Prostate gland (tissue), 2 donors: ENCODE data around the gene MECR. TPM values are rescaled to one million over a fixed set of nuclear protein-coding genes. Genes with fewer than 3 reads are reported as not detected.

Source experiments
- DNase-seq: peaks from one replicate; pipeline ENCODE4 v3.0.0-alpha.2; 2019; ENCODE audit warnings: low spot score
- H3K27ac ChIP-seq, 2 donors: fragments of 200-600 bp; sonication (generic); 2 replicates each; pipeline ENCODE4 v1.5.1; 2017 to 2019
- H3K27me3 ChIP-seq: fragments of 200-600 bp; sonication (generic); replicated peaks from 2 replicates; pipeline ENCODE4 v1.5.1; 2019; ENCODE audit not compliant: insufficient read depth
- H3K36me3 ChIP-seq, 2 donors: fragments of 200-600 bp; sonication (generic); 1 replicate in 1 of 2; 2 replicates in 1 of 2; pipeline versions ENCODE4 v1.5.1 to v1.8.1; 2017 to 2019
- H3K4me1 ChIP-seq: fragments of 200-600 bp; sonication (generic); replicated peaks from 2 replicates; pipeline ENCODE4 v1.5.1; 2019
- H3K4me3 ChIP-seq, 2 donors: fragments of 200-600 bp; sonication (generic); 2 replicates each; pipeline ENCODE4 v1.5.1; 2017 to 2019
- H3K9me3 ChIP-seq: fragments of 200-600 bp; sonication (generic); 2 replicates; pipeline ENCODE4 v1.5.1; 2017
- POLR2A ChIP-seq: fragments of 450-650 bp; IDR thresholded peaks from one replicate; pipeline ENCODE4 v1.6.1; 2016; ENCODE audit warnings: antibody characterized with exemption, mild to moderate bottlenecking
- POLR2AphosphoS5 ChIP-seq: sonication (generic); formaldehyde crosslinking; IDR thresholded peaks from one replicate; pipeline ENCODE4 v1.6.1; 2017; ENCODE audit warnings: antibody characterized with exemption
- WGBS: methylation state at CpG from one replicate; pipeline ENCODE4 v1.1.5; 2018; 5-methylcytosine and 5-hydroxymethylcytosine counted together
- intact Hi-C: fragments of 100-400 bp; cut with DNase I; formaldehyde crosslinking; loops from one replicate; pipeline ENCODE4 v1.14.2; 2022
- total RNA-seq, 2 donors: library from RNA; depleted of rRNA; stranded (reverse); fragments of >200 nt; gene quantifications; one replicate each; pipeline ENCODE4 v1.1.0, GENCODE V29; 2016
- TF ChIP-seq, protein P1 (sequence below), 4 experiments: fragments of 200-600 bp in 2 of 4; fragments of 450-650 bp in 2 of 4; sonication (generic) in 2 of 4; IDR thresholded peaks; 1 replicate in 3 of 4; 2 replicates in 1 of 4; pipeline ENCODE4 v1.5.1; 2016 to 2019; ENCODE audit warnings: antibody characterized with exemption in 4 of 4, mild to moderate bottlenecking in 2 of 4, moderate library complexity in 2 of 4

Gene MECR, protein sequence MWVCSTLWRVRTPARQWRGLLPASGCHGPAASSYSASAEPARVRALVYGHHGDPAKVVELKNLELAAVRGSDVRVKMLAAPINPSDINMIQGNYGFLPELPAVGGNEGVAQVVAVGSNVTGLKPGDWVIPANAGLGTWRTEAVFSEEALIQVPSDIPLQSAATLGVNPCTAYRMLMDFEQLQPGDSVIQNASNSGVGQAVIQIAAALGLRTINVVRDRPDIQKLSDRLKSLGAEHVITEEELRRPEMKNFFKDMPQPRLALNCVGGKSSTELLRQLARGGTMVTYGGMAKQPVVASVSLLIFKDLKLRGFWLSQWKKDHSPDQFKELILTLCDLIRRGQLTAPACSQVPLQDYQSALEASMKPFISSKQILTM
- 10 to 100 TPM; 17.7 to 49.3 TPM for total RNA-seq

DNA sequence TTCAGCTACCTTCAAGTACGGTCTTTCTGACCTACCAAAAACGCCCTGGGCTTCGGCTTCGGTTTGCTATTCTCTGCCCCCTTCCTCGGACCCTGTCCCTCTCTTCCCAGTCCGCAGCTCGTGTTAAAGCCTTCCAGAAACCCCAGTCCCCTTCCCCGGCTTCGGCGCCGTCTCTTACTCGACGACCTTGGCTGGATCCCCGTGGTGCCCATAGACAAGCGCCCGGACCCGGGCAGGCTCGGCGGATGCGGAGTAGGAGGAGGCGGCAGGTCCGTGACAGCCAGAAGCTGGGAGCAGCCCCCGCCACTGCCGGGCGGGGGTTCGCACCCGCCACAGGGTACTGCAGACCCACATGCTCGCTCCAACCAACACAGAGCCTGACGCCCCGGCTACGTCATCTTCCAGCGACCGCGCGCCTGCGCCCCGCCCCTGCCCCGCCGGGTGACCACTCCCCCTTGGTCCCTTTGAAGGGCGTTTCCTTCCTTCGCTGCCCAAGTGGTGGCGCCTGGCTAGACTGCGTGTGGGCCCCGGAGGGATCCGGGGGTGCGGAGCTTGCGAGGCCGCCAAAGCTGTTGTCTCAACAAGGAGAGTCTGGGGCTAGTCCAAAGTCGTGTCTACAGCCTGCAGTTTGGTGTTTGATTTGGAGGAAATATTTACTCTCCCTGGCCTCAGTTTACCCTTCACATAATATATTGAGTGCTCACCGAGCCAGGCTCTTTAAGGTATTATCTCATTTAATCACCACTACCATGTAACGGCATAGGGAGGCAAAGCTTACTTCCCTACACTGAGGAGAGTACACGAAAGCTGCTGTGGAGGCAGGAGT, at the start of gene MECR:
TSS of gene MECR (minus strand) at position 382 of the 826 bp plus-strand sequence. CDS start at position 354, 28 bp downstream.
- 3% methylated on average over 50 of the region's 52 CpGs for WGBS

DNA sequence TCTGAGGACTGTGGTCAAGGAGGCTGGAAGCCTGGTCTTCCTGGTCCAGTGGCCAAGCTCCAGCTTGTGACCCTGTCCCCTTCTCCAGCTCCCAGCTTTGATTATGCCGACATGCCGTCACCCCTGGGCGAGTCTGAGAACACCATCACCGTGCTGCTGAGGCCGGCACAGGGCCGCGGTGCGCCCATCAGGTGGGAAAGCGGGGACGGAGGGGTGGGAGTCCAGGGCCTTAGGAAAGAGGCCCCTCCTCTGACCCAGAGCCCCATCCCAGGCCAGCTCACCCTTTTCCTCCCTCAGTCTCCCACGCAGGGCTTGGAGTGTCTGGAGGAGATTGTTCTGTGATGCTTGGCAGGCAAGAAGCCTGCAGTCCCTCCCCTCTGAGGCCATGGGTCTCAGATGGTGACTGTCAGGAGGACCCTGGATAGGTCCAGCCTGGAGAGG, 49.2 kb upstream of the MECR start:
- intact Hi-C loops: no loop called here
- Histone ChIP-seq H3K27ac (no peak overlapping the region), H3K4me1 (no peaks in the 10 kb centered on the region), H3K27me3 (no peaks in the 10 kb centered on the region), H3K36me3 (peaks cover 0 to 4% of the 10 kb centered on the region in 2 donors), H3K9me3 (no peaks in the 10 kb centered on the region), H3K4me3 (no peak overlapping the region)
- DNase-seq: no peak
- TF ChIP-seq POLR2AphosphoS5: no peak
- TF ChIP-seq, protein P1, sequence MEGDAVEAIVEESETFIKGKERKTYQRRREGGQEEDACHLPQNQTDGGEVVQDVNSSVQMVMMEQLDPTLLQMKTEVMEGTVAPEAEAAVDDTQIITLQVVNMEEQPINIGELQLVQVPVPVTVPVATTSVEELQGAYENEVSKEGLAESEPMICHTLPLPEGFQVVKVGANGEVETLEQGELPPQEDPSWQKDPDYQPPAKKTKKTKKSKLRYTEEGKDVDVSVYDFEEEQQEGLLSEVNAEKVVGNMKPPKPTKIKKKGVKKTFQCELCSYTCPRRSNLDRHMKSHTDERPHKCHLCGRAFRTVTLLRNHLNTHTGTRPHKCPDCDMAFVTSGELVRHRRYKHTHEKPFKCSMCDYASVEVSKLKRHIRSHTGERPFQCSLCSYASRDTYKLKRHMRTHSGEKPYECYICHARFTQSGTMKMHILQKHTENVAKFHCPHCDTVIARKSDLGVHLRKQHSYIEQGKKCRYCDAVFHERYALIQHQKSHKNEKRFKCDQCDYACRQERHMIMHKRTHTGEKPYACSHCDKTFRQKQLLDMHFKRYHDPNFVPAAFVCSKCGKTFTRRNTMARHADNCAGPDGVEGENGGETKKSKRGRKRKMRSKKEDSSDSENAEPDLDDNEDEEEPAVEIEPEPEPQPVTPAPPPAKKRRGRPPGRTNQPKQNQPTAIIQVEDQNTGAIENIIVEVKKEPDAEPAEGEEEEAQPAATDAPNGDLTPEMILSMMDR (IDR thresholded peaks at IDR 0.05): no peak
- TF ChIP-seq POLR2A: no peak
- 92% methylated on average over 11 of the region's 11 CpGs for WGBS

More for the DNA sequence above, at the start of gene MECR:
- H3K4me3 ChIP-seq: peak within 1 kb of the TSS; percentile 63 to 66
- intact Hi-C loops: loop anchor here (10.0 kb wide), 1 partner anchor 1294 kb away; no protein-coding TSS in a partner anchor
- H3K9me3 ChIP-seq: no peaks in the 10 kb centered on the region
- TF ChIP-seq POLR2A (peak; percentile 74), POLR2AphosphoS5 (peak; percentile 95)
- TF ChIP-seq, protein P1 (IDR thresholded peaks at IDR 0.05): peak in 3 of 4 experiments; percentile 25 to 48 (median 40)
- peak within 1 kb of the TSS; percentile 29 to 61 for H3K27ac ChIP-seq
- H3K27me3 ChIP-seq: no peaks in the 10 kb centered on the region
- DNase-seq: peak; percentile 89
- no peaks in the 10 kb centered on the region for H3K36me3 ChIP-seq
- H3K4me1 ChIP-seq: peaks cover 3% of the 10 kb centered on the region

DNA sequence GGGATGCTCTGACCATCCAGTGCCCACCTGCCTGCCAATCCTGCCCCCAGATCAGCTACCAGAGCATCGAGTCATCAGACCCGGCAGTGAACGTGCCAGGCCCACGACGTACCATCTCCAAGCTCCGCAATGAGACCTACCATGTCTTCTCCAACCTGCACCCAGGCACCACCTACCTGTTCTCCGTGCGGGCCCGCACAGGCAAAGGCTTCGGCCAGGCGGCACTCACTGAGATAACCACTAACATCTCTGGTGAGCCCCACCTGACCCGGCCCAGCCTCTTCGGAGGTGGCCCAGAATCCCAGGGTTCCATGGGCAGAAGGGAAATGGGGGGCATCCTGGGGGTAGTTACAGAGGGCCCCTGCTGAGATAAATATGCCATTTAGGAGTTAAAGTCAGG, 48.7 kb upstream of the MECR start:
- Histone ChIP-seq H3K4me3 (no peak overlapping the region), H3K36me3 (peaks cover 0 to 4% of the 10 kb centered on the region in 2 donors), H3K27me3 (no peaks in the 10 kb centered on the region), H3K27ac (no peak overlapping the region), H3K4me1 (no peaks in the 10 kb centered on the region), H3K9me3 (no peaks in the 10 kb centered on the region)
- intact Hi-C loops: no loop called here
- WGBS: 95% methylated on average over 13 of the region's 13 CpGs
- no peak for DNase-seq
- TF ChIP-seq, protein P1 (IDR thresholded peaks at IDR 0.05): no peak
- no peak for TF ChIP-seq POLR2A
- no peak for TF ChIP-seq POLR2AphosphoS5

DNA sequence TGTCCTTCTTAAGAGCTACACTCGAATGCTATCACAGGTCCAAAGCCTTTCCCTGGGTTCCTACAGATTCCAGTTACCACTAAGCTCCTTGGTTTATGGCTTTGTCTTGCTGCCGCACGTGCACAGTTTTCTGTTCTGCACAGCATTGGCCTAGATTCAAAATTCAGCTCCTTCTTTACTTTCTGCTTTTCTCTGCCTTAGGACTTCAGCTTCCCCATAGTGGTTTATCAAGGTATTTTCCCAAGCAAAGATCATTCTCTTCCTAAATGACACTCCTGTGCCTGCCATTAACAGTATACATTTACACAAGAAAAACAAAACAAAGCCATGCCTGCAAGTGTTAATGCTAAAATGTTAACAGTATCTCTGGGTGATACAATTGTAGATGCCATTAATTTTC, 47.4 kb upstream of the MECR start:
- Histone ChIP-seq H3K27ac (no peak overlapping the region), H3K4me1 (no peaks in the 10 kb centered on the region), H3K4me3 (no peak overlapping the region), H3K27me3 (no peaks in the 10 kb centered on the region), H3K36me3 (peaks cover 0 to 4% of the 10 kb centered on the region in 2 donors), H3K9me3 (no peaks in the 10 kb centered on the region)
- intact Hi-C loops: no loop called here
- DNase-seq: no peak
- TF ChIP-seq POLR2A (no peak), POLR2AphosphoS5 (no peak)
- TF ChIP-seq, protein P1 (IDR thresholded peaks at IDR 0.05): no peak
- WGBS: 71% methylated on average over 3 of the region's 3 CpGs
